HuH-7.5 (cell line): ENCODE measurements around the gene OTULINL.
A peak's percentile ranks its signal among the peaks of the same experiment; 100 is the strongest.

Source experiments
- DNase-seq: peaks from one replicate; pipeline ENCODE4 v3.0.0; 2011; ENCODE audit warnings: low spot score

Gene OTULINL

GRCh38 chr5:14577079-14577725, 4.4 kb upstream of the OTULINL start:
- no peak for DNase-seq

GRCh38 chr5:14577971-14578370, 3.6 kb upstream of the OTULINL start:
- no peak for DNase-seq

GRCh38 chr5:14579246-14579645, 2.3 kb upstream of the OTULINL start:
- no peak for DNase-seq

GRCh38 chr5:14579731-14580397, 1.7 kb upstream of the OTULINL start:
- DNase-seq = no peak

- no peak for DNase-seq
Observed at GRCh38 chr5:14580398-14581034, 1.1 kb upstream of the OTULINL start.

- DNase-seq = peak; percentile 41
Observed at GRCh38 chr5:14581891-14582796, 552 bp downstream of the OTULINL start.

- DNase-seq = no peak
Observed at GRCh38 chr5:14582797-14583137, 1.2 kb downstream of the OTULINL start.

GRCh38 chr5:14584848-14585247, 3.3 kb downstream of the OTULINL start:
- no peak for DNase-seq

GRCh38 chr5:14587150-14587549, 5.6 kb downstream of the OTULINL start:
- DNase-seq = no peak

- no peak for DNase-seq
Observed at GRCh38 chr5:14588145-14588544, 6.6 kb downstream of the OTULINL start.

- DNase-seq = no peak
Observed at GRCh38 chr5:14588758-14589543, 7.4 kb downstream of the OTULINL start.

- DNase-seq = no peak
Observed at GRCh38 chr5:14590949-14591348, 9.4 kb downstream of the OTULINL start.

- DNase-seq = peak; percentile 34
Observed at GRCh38 chr5:14591548-14591947, 10.0 kb downstream of the OTULINL start.

- DNase-seq = no peak
Observed at GRCh38 chr5:14593326-14594021, 11.9 kb downstream of the OTULINL start.

- no peak for DNase-seq
Observed at GRCh38 chr5:14594378-14595074, 12.9 kb downstream of the OTULINL start.

- DNase-seq = no peak
Observed at GRCh38 chr5:14595189-14595588, 13.6 kb downstream of the OTULINL start.

- DNase-seq = no peak
Observed at GRCh38 chr5:14595891-14596290, 14.3 kb downstream of the OTULINL start.

GRCh38 chr5:14597080-14597479, 15.5 kb downstream of the OTULINL start:
- DNase-seq = no peak

- no peak for DNase-seq
Observed at GRCh38 chr5:14598225-14598624, 16.6 kb downstream of the OTULINL start.

GRCh38 chr5:14599476-14600127, 18.0 kb downstream of the OTULINL start:
- no peak for DNase-seq
